Transverse colon (tissue), 4 donors: ENCODE measurements around the gene ZNRF3. TPM values are rescaled to one million over a fixed set of nuclear protein-coding genes. Genes with fewer than 3 reads are reported as not detected.
A peak's percentile ranks its signal among the peaks of the same experiment; 100 is the strongest.

Source experiments
- DNase-seq: peaks from one replicate; pipeline ENCODE4 v3.0.0-alpha.2; 2019
- H3K27ac ChIP-seq, 4 donors: fragments of 200-600 bp; sonication (generic); 2 replicates each; pipeline ENCODE4 v1.5.1; 2016 to 2018; ENCODE audit warnings: inconsistent platforms in 4 of 4
- H3K27me3 ChIP-seq: fragments of 200-600 bp; sonication (generic); 2 replicates; pipeline ENCODE4 v1.5.1; 2017; ENCODE audit warnings: inconsistent platforms
- H3K36me3 ChIP-seq, 4 donors: fragments of 200-600 bp; sonication (generic); 2 replicates each; pipeline ENCODE4 v1.5.1; 2017 to 2019; ENCODE audit warnings: inconsistent platforms in 4 of 4
- H3K4me1 ChIP-seq, 4 donors: fragments of 200-600 bp; sonication (generic); 2 replicates each; pipeline ENCODE4 v1.5.1; 2017 to 2020; ENCODE audit warnings: inconsistent platforms in 4 of 4
- H3K4me3 ChIP-seq, 4 donors: fragments of 200-600 bp; sonication (generic); 1 replicate in 1 of 4; 2 replicates in 3 of 4; pipeline versions ENCODE4 v1.5.1 to v1.6.1; 2017 to 2019; ENCODE audit warnings: inconsistent platforms in 4 of 4
- H3K9me3 ChIP-seq, 2 donors: fragments of 200-600 bp; sonication (generic); 2 replicates each; pipeline ENCODE4 v1.5.1; 2017 to 2019; ENCODE audit warnings: inconsistent platforms in 2 of 2
- EP300 ChIP-seq: sonication (generic); formaldehyde crosslinking; IDR thresholded peaks from one replicate; pipeline ENCODE4 v1.6.1; 2017; ENCODE audit warnings: antibody characterized with exemption, low read depth
- POLR2A ChIP-seq: fragments of 450-650 bp; IDR thresholded peaks from one replicate; pipeline ENCODE4 v1.6.1; 2016; ENCODE audit warnings: antibody characterized with exemption, mild to moderate bottlenecking, moderate library complexity
- POLR2AphosphoS5 ChIP-seq, 3 donors: sonication (generic); formaldehyde crosslinking; IDR thresholded peaks; one replicate each; pipeline ENCODE4 v1.6.1; 2016; ENCODE audit warnings: antibody characterized with exemption in 3 of 3
- WGBS, 2 donors: methylation state at CpG; one replicate each; pipeline ENCODE4 v1.1.5; 2018; ENCODE audit warnings: low coverage in 1 of 2; 5-methylcytosine and 5-hydroxymethylcytosine counted together
- in situ Hi-C, 4 donors: fragments of 200-750 bp; cut with MboI; loops; one replicate each; pipeline versions ENCODE4 v1.15.0 to v1.15.1; 2017; ENCODE audit warnings: low sequenced_read_pairs in 3 of 4, low pct_ligation_motif_present in 1 of 4, low pct_unique_long_range_greater_than_20kb in 1 of 4
- intact Hi-C: fragments of 100-400 bp; cut with DNase I; formaldehyde crosslinking; loops from one replicate; pipeline ENCODE4 v1.15.1; 2023; ENCODE audit warnings: low total_unique reads
- total RNA-seq, 4 donors: library from RNA; depleted of rRNA; stranded (reverse); fragments of >200 nt; gene quantifications; one replicate each; pipeline ENCODE4 v1.1.0, GENCODE V29; 2016
- TF ChIP-seq, protein P1 (sequence below), 5 experiments: fragments of 200-600 bp in 3 of 5; fragments of 450-650 bp in 2 of 5; sonication (generic) in 3 of 5; IDR thresholded peaks; 1 replicate in 2 of 5; 2 replicates in 3 of 5; pipeline ENCODE4 v1.5.1; 2016 to 2017; ENCODE audit warnings: antibody characterized with exemption in 5 of 5, inconsistent platforms in 3 of 5, mild to moderate bottlenecking in 2 of 5, moderate library complexity in 1 of 5

The ZNRF3 gene
- total RNA-seq, 4 donors from 2014 or later = 4.5 to 10.7 (median 8.3) TPM

DNA sequence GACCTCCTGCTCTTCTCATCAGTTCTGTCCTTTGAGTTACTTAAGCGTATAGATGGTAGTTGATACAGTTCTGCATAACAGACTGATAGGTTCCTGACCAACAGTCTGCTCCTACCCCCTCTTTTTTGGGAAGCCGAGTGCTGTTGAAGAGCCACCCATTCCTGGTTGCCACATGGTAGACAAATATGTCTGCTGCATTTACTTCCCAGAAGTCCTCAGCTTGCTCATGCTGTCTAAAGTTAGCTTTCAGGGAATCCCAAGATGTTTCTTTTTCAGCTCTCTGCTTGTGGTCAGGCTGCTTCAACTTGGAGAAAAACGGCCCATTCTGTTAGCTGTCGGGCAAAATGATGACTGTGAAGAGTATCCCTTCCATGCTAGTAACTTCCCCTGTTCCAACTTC, 129.6 kb downstream of the ZNRF3 start:
- Histone ChIP-seq H3K36me3 (no peaks in the 10 kb centered on the region), H3K4me3 (no peak overlapping the region), H3K27me3 (no peaks in the 10 kb centered on the region), H3K9me3 (no peaks in the 10 kb centered on the region), H3K27ac (no peak overlapping the region), H3K4me1 (peaks cover 0 to 26% (median 22%) of the 10 kb centered on the region in 4 donors)
- in situ Hi-C loops (no loop called here), intact Hi-C loops (no loop called here)
- TF ChIP-seq, protein P1, sequence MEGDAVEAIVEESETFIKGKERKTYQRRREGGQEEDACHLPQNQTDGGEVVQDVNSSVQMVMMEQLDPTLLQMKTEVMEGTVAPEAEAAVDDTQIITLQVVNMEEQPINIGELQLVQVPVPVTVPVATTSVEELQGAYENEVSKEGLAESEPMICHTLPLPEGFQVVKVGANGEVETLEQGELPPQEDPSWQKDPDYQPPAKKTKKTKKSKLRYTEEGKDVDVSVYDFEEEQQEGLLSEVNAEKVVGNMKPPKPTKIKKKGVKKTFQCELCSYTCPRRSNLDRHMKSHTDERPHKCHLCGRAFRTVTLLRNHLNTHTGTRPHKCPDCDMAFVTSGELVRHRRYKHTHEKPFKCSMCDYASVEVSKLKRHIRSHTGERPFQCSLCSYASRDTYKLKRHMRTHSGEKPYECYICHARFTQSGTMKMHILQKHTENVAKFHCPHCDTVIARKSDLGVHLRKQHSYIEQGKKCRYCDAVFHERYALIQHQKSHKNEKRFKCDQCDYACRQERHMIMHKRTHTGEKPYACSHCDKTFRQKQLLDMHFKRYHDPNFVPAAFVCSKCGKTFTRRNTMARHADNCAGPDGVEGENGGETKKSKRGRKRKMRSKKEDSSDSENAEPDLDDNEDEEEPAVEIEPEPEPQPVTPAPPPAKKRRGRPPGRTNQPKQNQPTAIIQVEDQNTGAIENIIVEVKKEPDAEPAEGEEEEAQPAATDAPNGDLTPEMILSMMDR (IDR thresholded peaks at IDR 0.05) = no peak
- TF ChIP-seq POLR2A = no peak
- no peak for DNase-seq
- 79 to 99% methylated on average over 2 to 4 of the region's 4 CpGs for WGBS, 2 donors

DNA sequence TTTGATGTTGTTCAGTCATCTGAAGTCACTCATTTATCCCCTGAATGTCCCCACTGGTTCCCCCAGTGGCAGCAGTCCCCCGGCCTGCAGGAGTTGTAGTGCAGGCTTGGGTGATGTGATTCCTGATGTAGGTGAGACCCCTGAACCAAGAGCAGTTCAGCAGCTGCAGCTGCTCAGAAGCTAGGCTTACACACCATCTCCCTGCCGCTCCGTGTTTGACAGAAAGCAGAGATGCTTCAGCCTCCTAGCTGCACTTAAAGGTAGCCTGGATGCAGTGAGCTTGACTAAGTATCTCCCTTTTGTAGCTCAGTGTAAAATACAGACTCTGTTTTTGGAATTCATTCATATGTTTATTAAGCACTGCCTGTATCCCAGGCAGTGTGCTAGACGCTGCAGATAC, 130.9 kb downstream of the ZNRF3 start:
- H3K27ac ChIP-seq = no peak overlapping the region
- in situ Hi-C loops = no loop called here
- no peaks in the 10 kb centered on the region for H3K9me3 ChIP-seq
- H3K27me3 ChIP-seq = no peaks in the 10 kb centered on the region
- DNase-seq = no peak
- no peak for TF ChIP-seq POLR2A
- TF ChIP-seq EP300 = no peak
- no peak for TF ChIP-seq POLR2AphosphoS5 (IDR thresholded peaks at IDR 0.05)
- H3K4me3 ChIP-seq = no peak overlapping the region
- intact Hi-C loops = no loop called here
- H3K36me3 ChIP-seq = no peaks in the 10 kb centered on the region
- peaks cover 0 to 26% (median 22%) of the 10 kb centered on the region in 4 donors for H3K4me1 ChIP-seq
- 87% methylated on average over 4 of the region's 4 CpGs; no CpG with 5 or more reads in 1 of the 2 donors for WGBS, 2 donors

DNA sequence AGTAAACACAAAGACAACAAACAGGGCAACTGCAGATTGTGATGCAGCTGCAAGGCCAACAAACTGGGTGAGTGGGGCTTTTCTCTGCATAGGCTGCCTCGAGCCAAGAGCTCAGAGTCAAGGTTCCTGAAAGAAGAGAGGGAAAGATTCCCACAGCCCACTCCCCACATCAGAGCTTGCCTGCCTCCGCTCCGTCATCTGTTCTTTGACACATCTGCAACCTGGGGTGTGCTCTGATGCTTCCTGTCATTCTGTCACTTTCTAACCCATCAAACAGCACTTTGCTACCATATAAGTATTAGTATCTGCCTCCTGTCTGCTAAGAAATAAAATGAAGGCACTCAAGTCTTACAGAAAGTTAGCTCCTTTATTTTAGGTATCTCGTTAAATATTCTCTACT, 131.4 kb downstream of the ZNRF3 start:
- in situ Hi-C loops = no loop called here
- DNase-seq = no peak
- Histone ChIP-seq H3K27ac (no peak overlapping the region), H3K9me3 (no peaks in the 10 kb centered on the region), H3K27me3 (no peaks in the 10 kb centered on the region), H3K4me3 (no peak overlapping the region), H3K4me1 (peaks cover 0 to 26% (median 22%) of the 10 kb centered on the region in 4 donors), H3K36me3 (no peaks in the 10 kb centered on the region)
- TF ChIP-seq POLR2AphosphoS5 (IDR thresholded peaks at IDR 0.05) (no peak), EP300 (no peak), POLR2A (no peak)
- TF ChIP-seq, protein P1 (IDR thresholded peaks at IDR 0.05) = no peak
- 73 to 88% methylated on average over 1 to 4 of the region's 4 CpGs for WGBS, 2 donors
- intact Hi-C loops = no loop called here

DNA sequence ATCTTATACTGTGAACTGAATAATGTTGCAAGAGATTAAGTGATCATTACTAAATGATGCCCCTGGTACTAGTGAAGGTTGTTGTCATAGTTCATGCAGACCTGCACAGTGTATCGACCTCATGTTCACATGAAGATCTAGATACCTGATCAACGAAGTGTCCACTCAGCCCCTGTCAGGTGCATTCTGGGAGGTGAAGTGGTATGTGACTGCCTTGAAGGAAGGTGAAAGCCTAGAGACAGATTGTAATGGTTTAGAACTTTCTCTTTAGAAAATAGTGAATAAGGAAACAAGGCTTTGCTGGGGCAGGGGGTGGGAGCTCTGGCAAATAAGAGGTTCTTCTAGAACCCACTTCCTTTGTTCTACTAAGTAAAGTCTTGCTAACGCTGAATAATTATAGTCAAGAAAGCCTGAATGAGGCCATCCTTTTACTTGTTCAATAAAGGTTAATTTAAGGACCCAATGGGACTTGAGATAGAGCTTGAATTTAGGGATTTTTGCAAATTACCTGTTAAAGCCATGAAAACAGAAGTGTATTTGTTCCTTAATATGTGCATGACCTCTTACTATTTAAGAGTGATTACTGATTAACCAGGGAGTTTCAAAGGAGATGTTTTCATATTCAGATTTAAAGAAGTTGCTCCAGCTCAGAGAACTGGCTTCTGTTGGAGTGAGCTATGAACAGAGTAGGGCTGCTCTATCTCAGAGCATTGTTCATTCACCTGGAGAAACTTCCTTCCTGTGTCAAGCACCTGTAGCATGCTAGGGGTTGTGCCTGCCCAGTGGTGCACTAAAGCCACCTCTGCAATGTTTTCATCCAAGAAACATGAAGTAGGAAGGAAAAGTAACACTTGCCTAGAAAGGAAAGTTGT, 132.9 kb downstream of the ZNRF3 start:
- in situ Hi-C loops = no loop called here
- no peaks in the 10 kb centered on the region for H3K36me3 ChIP-seq
- H3K9me3 ChIP-seq = no peaks in the 10 kb centered on the region
- H3K27me3 ChIP-seq = no peaks in the 10 kb centered on the region
- peak overlapping the region in 3 of 4 donors; percentile 26 to 40 (median 27) for H3K27ac ChIP-seq
- H3K4me1 ChIP-seq = peaks cover 0 to 21% (median 18%) of the 10 kb centered on the region in 4 donors
- DNase-seq = no peak
- no peak overlapping the region for H3K4me3 ChIP-seq
- intact Hi-C loops = no loop called here
- TF ChIP-seq POLR2AphosphoS5 (IDR thresholded peaks at IDR 0.05) (no peak), POLR2A (no peak), EP300 (no peak)
- TF ChIP-seq, protein P1 (IDR thresholded peaks at IDR 0.05) = no peak
- WGBS, 2 donors = 56 to 67% methylated on average over 3 of the region's 3 CpGs
